Activated naive CD4-positive, alpha-beta T cell treated with anti-CD3 and anti-CD28 coated beads, Interleukin-2, amount 10 ng/mL, durations not matched to agents 7 days and 5 days (primary cell): ENCODE data around the gene MYO7B.

Experiments used
- CTCF ChIA-PET: fragments of 350-600 bp; sonication (Branson Sonifier 250); formaldehyde crosslinking; loops from one replicate; lab custom pipeline; 2021; ENCODE audit warnings: antibody characterized with exemption; lab: Charles Lee
- DNase-seq: peaks from one replicate; pipeline ENCODE4 v3.0.0-alpha.2; 2020
- H3K27ac Mint-ChIP-seq: one replicate; pipeline ENCODE4 v1.8.0; 2021; ENCODE audit warnings: mild to moderate bottlenecking, moderate library complexity, mixed read lengths
- H3K27me3 Mint-ChIP-seq: one replicate; pipeline ENCODE4 v1.8.0; 2021; ENCODE audit warnings: mild to moderate bottlenecking, mixed read lengths
- H3K36me3 Mint-ChIP-seq: one replicate; pipeline ENCODE4 v1.8.0; 2021; ENCODE audit warnings: mixed read lengths
- H3K4me1 Mint-ChIP-seq: one replicate; pipeline ENCODE4 v1.8.0; 2021; ENCODE audit warnings: mixed read lengths
- H3K4me3 Mint-ChIP-seq: one replicate; pipeline ENCODE4 v1.8.0; 2021; ENCODE audit warnings: mild to moderate bottlenecking, moderate library complexity, mixed read lengths
- H3K9me3 Mint-ChIP-seq: one replicate; pipeline ENCODE4 v1.8.0; 2021; ENCODE audit warnings: mixed read lengths

Gene MYO7B

DNA sequence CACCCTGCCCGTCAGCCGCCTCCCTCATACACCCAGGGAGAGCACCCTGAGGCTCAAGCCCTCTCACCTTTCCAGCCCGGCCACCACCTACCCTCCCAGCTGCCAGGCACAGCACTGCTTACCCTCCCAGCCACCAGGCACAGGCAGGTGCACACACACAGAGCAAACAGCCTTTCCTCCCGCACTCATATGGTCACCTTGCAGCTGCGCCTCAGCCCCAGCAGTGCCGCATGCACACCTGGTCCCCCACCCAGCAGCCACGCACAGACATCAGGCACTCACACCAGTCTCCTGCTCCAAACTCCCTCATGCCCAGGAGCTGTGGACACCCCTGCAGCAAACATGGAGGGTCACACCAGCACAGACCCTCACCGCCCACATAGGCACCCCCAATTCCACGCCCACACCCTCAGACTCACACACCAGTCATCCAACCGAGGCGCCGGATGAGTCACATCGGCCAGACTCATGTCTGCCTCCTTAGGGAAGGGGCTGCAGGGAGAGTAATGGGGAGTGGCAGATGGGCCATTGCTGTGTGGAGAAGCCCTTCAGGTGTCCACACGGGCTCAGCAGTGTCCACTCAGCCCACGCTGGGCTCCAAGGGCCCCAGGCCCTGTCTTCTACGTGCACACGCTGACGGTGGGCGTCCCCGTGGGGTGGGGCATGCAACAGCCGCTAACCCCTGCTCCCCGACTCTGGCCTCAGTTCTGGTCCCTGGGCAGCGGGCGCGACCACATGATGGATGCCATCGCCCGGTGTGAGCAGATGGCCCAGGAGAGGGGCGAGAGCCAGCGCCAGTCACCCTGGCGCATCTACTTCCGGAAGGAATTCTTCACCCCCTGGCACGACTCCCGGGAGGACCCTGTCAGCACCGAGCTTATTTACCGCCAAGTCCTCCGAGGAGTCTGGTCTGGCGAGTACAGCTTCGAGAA, 88.2 kb downstream of the MYO7B start:
- peaks cover 27% of the 10 kb centered on the region for H3K27me3 Mint-ChIP-seq
- H3K4me1 Mint-ChIP-seq: no peaks in the 10 kb centered on the region
- DNase-seq: peak; percentile 20
- no peak overlapping the region for H3K4me3 Mint-ChIP-seq
- no peak overlapping the region for H3K27ac Mint-ChIP-seq
- H3K36me3 Mint-ChIP-seq: no peaks in the 10 kb centered on the region
- no peaks in the 10 kb centered on the region for H3K9me3 Mint-ChIP-seq
- CTCF ChIA-PET: no interaction called here

DNA sequence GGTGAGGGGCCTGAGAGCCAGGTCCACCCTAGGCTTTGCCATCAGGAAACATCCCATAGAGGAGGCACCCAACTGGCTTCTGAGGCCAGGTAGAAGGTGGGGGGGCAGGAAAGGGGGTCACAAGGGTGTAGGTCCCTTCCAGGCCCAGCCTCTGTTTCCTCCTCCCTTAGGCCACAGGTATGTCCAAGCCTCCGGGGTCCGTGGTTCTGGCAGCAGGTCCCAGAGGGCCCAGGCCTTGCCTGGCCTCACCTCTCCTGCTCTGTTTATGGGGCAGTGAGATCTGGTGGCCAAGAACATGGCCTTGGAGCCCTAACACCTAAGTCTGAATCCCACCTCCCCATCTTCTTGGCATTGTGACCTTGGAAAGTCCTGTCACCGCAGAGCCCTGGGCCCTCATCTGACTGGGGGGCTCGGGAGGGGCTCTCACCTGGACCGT, 88.9 kb downstream of the MYO7B start:
- no peak overlapping the region for H3K27ac Mint-ChIP-seq
- H3K4me3 Mint-ChIP-seq: no peak overlapping the region
- no peaks in the 10 kb centered on the region for H3K36me3 Mint-ChIP-seq
- CTCF ChIA-PET: no interaction called here
- peaks cover 24% of the 10 kb centered on the region for H3K27me3 Mint-ChIP-seq
- no peaks in the 10 kb centered on the region for H3K4me1 Mint-ChIP-seq
- H3K9me3 Mint-ChIP-seq: no peaks in the 10 kb centered on the region
- peak; percentile 13 for DNase-seq

DNA sequence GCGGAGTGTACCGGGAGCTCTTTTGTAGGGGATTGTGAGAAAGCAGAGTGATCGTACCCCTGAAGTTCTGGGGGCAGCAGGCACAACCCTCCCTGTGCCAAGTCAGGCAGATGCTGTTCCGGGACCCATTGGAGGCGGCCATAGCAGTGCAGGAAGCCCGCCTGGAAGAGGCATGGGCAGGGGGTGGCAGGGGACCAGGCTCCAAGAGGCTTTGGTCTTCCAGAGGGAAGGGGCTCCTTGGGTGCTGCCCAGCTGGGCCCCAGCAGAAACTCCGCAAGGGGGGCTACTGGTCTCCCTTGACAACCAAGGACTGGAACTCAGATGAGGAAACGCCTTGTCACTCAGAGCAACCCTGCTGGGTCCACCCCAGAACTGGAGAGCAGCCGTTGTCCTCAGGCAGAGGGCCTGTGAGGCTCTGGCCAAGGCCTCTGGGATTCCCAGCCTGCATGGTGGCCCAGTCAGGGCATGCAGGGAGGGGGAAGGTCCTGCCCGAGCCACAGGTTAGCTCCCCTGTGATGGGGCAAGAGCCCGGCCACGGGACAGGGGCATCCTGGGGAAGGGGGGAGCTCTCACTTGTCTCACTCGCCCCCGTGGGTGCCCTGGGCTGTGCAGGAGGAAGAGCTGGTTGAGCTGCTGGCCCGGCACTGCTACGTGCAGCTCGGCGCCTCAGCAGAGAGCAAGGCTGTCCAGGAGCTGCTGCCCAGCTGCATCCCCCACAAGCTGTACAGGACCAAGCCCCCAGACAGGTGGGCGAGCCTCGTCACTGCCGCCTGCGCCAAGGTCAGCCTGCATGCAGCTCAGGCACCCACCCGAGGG, 89.5 kb downstream of the MYO7B start:
- Mint-ChIP-seq H3K4me1 (no peaks in the 10 kb centered on the region), H3K4me3 (no peak overlapping the region), H3K36me3 (no peaks in the 10 kb centered on the region), H3K27ac (no peak overlapping the region), H3K27me3 (peaks cover 22% of the 10 kb centered on the region), H3K9me3 (no peaks in the 10 kb centered on the region)
- DNase-seq: peak; percentile 13
- CTCF ChIA-PET: no interaction called here

DNA sequence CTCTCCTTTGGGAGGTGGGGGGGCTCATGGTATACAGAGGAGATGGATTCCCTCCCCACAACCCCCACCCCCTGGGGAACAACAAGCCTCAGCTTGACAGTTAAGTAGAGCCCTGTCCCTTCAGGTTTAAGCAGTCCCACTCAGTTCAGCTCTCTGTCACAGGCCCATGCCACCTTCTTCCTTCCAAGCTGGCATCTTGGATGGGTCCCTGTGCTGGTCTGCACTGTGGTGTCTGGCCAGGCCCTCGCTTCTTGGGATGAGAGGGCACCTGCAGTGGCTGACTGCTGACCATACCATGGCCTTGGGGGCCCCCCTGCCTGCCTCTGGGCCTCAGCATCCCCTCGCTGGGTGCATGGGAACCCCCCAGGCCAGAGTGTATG, 90.1 kb downstream of the MYO7B start:
- Mint-ChIP-seq H3K4me1 (no peaks in the 10 kb centered on the region), H3K4me3 (no peak overlapping the region), H3K27me3 (peaks cover 19% of the 10 kb centered on the region), H3K36me3 (no peaks in the 10 kb centered on the region), H3K27ac (no peak overlapping the region), H3K9me3 (no peaks in the 10 kb centered on the region)
- CTCF ChIA-PET: no interaction called here
- no peak for DNase-seq

DNA sequence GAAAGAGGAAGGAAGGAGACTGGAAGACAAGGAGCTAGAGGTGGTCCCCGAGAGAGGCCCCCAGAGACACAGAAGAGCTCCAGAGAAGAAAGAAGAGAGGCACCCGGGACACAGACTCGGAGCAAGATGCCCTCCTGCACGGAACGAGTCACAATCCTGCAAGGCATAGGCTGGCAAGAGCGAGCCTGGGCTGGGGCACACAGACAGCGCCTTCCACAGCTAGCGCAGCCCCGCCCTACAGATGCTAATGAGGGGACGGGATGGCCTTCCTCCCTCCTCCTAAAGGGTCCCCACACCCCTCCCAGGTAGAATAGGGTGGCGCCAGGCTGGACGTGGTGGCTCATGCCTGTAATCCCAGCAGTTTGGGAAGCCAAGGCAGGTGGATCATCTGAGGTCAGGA, 90.7 kb downstream of the MYO7B start:
- CTCF ChIA-PET: no interaction called here
- Mint-ChIP-seq H3K27ac (peak overlapping the region; percentile 43), H3K9me3 (no peaks in the 10 kb centered on the region), H3K4me3 (no peak overlapping the region), H3K4me1 (no peaks in the 10 kb centered on the region), H3K27me3 (peaks cover 19% of the 10 kb centered on the region), H3K36me3 (no peaks in the 10 kb centered on the region)
- DNase-seq: no peak

DNA sequence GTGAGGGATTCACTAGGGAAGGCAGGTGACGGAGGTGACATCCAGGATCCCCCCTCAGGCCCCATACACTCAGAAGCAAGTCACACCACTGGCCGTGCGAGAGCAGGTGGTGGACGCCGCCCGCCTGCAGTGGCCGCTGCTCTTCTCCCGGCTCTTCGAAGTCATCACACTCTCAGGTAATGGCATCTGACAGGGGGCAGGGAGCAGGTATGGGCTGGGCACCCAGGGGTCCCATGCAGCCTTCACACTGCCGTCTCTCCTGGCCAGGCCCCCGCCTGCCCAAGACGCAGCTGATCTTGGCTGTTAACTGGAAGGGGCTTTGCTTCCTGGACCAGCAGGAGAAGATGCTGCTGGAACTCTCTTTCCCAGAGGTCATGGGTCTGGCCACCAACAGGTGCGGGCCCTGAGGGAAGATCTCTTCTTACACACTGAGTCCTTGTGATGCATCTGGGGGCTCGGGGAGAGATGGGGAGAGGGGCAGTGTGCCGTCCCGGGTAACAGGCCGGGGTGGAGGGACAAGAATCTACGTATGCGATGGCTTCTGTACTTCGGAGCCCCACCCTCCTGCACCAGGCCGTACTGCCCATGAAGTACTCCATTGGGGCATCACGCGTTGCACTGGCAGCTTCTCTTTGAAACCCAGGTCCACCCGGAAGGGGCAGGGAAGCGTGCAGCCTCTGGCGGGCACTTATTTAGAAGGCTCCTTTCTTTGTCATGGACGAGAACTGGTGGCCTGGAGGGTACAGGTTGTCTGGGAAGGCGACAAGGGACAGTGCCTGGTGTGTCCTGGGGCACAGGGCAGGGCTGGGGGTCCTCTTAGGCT, 91.6 kb downstream of the MYO7B start:
- Mint-ChIP-seq H3K9me3 (no peaks in the 10 kb centered on the region), H3K4me3 (no peak overlapping the region), H3K36me3 (no peaks in the 10 kb centered on the region), H3K4me1 (no peaks in the 10 kb centered on the region), H3K27me3 (peaks cover 19% of the 10 kb centered on the region), H3K27ac (no peak overlapping the region)
- CTCF ChIA-PET: interaction anchor here (1.3 kb wide), 1 partner anchor 22 kb away, joined by 3 read pairs; no protein-coding TSS in a partner anchor
- DNase-seq: no peak

DNA sequence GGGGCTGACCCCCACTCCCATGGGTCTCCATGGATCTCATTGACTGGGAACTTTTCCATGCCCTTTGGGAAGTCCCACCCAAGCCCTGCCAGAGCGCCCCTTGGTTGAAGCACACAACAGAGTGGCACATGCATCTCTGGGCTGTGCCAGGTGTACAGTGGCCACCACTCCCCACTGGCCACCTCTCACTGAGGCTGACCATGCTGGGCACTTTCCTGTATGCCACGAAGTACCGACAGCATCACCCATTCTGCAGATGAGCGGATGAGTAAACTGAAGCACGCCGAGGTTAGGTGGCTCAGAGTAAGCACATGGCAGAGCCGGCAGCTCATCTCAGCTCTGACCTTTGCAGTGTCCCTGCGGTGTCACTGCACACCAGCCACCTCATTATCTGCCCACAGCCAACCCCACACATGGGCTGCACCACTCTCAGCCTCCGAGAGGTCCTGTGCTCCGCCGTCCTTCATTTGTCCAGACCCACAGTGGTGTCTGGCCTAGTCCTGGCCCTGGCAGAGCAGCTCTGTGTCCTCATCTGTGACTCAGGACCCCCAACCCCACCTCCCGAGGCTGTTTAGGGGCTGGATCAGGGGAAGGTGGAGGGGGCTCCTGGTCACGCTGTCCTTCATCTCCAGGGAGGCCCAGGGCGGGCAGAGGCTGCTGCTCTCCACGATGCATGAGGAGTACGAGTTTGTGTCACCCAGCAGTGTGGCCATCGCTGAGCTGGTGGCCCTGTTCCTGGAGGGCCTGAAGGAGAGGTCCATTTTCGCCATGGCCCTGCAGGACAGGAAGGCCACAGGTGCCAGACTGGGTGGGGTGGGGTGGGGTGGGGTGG, 92.5 kb downstream of the MYO7B start:
- DNase-seq: no peak
- CTCF ChIA-PET: interaction anchor here (1.3 kb wide), 1 partner anchor 22 kb away, joined by 3 read pairs; no protein-coding TSS in a partner anchor
- H3K27ac Mint-ChIP-seq: no peak overlapping the region
- no peaks in the 10 kb centered on the region for H3K36me3 Mint-ChIP-seq
- H3K9me3 Mint-ChIP-seq: no peaks in the 10 kb centered on the region
- peaks cover 19% of the 10 kb centered on the region for H3K27me3 Mint-ChIP-seq
- no peak overlapping the region for H3K4me3 Mint-ChIP-seq
- H3K4me1 Mint-ChIP-seq: no peaks in the 10 kb centered on the region

DNA sequence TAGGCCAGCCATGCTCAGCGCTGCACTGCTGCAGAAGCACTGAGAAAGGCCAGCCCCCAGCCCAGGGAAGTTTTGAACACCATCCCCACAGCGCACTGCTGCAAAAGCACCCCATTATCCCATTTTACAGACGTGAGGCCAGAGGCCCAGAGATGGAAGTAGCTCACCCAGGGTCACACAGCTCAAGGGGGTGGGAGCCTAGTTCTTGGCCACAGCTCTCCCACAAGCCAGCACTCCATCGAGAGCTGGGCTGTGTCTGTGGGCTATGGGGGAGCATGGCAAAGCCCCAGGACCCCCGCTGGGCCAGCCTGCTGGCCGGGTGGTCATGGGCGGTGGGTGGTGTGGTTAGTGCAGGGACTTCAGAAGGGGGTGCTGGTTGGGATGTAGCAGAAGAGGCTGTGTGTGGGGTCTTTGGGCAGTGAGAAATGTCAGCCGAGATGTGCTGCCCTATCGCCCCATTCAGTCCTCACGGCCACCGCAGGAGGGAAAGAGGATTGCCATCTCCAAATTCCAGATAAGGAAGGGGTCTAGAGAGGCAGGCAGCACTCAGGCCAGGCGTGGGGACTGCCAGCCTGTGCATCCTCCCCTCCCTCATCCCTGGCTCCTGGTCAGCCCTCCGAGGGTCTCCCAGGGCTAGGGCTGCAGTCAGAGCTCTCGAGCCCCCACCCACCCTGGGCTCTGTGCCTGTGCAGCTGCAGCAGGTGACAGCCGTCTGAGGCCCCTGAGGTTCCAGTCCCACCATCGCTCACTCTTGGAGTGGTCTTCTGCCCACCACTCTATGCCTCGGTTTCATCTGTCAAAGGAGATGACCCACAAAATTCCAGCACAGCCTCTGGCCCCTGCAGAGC, 93.5 kb downstream of the MYO7B start:
- H3K9me3 Mint-ChIP-seq: no peaks in the 10 kb centered on the region
- no peaks in the 10 kb centered on the region for H3K4me1 Mint-ChIP-seq
- peaks cover 14% of the 10 kb centered on the region for H3K27me3 Mint-ChIP-seq
- CTCF ChIA-PET: interaction anchor here (1.0 to 1.7 kb wide), 3 partner anchors 21 to 38 kb away, joined by 3 to 5 read pairs (median 3); no protein-coding TSS in a partner anchor
- no peaks in the 10 kb centered on the region for H3K36me3 Mint-ChIP-seq
- no peak for DNase-seq
- no peak overlapping the region for H3K4me3 Mint-ChIP-seq
- H3K27ac Mint-ChIP-seq: no peak overlapping the region

DNA sequence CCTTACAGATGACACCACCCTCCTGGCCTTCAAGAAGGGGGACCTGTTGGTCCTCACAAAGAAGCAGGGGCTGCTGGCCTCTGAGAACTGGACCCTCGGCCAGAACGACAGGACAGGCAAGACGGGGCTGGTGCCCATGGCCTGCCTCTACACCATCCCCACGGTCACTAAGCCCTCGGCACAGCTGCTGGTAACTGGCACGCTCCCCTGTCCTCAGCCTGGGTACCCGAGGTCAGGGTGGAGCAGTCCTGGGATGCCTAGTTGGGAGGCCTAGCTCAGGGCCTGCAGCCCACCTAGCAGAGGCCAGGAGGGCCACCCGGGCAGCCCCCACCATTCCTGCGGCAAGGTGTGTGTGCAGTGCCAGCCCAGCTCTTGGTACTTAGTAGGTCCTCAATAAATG, 94.2 kb downstream of the MYO7B start:
- DNase-seq: no peak
- H3K4me1 Mint-ChIP-seq: no peaks in the 10 kb centered on the region
- H3K4me3 Mint-ChIP-seq: no peak overlapping the region
- no peak overlapping the region for H3K27ac Mint-ChIP-seq
- H3K9me3 Mint-ChIP-seq: no peaks in the 10 kb centered on the region
- CTCF ChIA-PET: interaction anchor here (1.0 to 1.7 kb wide), 2 partner anchors 20 to 39 kb away, joined by 3 to 5 read pairs; no protein-coding TSS in a partner anchor
- peaks cover 11% of the 10 kb centered on the region for H3K27me3 Mint-ChIP-seq
- no peaks in the 10 kb centered on the region for H3K36me3 Mint-ChIP-seq

DNA sequence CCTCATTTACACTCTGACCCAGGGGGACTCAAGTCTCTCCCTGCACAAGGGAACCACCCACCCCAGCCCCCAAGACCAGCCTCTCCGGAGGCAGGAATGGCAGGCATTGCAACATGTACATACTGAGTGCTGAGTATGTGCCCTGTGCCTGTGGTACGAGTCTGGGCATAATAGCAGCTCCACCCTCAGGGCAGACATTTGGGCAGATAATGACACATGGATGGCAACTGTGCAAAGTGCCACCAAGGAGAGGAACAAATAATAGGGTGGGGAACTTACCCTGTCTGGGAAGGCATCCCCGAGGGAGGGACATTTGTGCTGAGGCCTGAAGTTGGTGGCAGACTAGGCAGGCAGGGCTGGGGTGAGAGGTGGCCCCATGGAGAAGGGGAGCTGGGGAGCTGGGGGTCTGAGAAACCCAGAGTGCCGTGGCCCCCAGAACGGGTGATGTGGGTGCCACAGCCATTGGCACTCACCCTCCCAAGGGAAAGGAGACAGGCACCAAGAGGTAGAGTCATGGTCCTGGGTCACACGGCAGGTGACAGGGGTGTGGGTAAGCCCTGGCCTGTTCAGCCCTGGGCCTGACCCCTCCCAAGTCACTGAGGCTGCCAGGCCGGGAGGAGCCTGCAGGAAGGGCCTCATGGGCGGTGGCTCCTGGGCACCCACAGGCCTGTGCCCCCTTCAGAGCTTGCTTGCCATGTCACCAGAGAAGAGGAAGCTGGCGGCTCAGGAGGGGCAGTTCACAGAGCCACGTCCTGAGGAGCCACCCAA, 94.8 kb downstream of the MYO7B start:
- no peak overlapping the region for H3K27ac Mint-ChIP-seq
- H3K4me3 Mint-ChIP-seq: no peak overlapping the region
- peaks cover 10% of the 10 kb centered on the region for H3K27me3 Mint-ChIP-seq
- CTCF ChIA-PET: interaction anchor here (1.7 kb wide), 1 partner anchor 39 kb away, joined by 5 read pairs; no protein-coding TSS in a partner anchor
- no peaks in the 10 kb centered on the region for H3K36me3 Mint-ChIP-seq
- no peak for DNase-seq
- no peaks in the 10 kb centered on the region for H3K9me3 Mint-ChIP-seq
- H3K4me1 Mint-ChIP-seq: no peaks in the 10 kb centered on the region

DNA sequence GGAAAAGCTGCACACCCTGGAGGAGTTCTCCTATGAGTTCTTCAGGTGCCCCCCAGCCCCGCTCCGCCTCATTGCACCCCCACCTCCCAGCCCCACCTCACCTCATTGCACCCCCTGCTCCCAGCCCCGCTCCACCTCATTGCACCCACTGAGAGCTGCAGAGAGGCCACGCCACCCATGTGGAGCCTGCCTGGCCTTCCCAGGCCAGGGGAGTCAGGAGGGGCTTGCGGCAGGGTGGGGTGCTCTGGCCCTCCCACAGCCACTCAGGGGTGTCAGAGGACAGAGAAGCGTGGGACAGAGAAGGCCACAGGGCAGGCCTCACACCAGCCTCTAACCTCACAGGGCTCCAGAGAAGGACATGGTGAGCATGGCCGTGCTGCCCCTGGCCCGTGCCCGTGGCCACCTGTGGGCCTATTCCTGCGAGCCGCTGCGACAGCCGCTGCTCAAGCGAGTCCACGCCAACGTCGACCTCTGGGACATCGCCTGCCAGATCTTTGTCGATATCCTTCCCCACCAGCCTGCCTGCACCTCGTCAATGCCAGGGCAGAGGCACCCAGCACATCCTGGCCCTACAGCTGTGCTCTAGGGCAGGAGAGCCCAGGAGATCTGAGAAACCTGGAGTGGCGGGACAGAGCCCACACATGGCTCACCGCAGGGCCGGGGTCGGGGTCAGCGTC, 95.5 kb downstream of the MYO7B start:
- Mint-ChIP-seq H3K27ac (no peak overlapping the region), H3K4me1 (peaks cover under 1% of the 10 kb centered on the region), H3K36me3 (no peaks in the 10 kb centered on the region), H3K9me3 (no peaks in the 10 kb centered on the region), H3K27me3 (peaks cover 7% of the 10 kb centered on the region), H3K4me3 (no peak overlapping the region)
- CTCF ChIA-PET: interaction anchor here (1.7 kb wide), 2 partner anchors 40 kb away, joined by 5 to 6 read pairs; no protein-coding TSS in a partner anchor
- DNase-seq: no peak
